Measurements from ENCODE around the gene ARVCF.

GRCh38 chr22:20062043-20062765 lies 45.6 kb upstream of the ARVCF start:
- TF ChIP-seq EZH2phosphoT487 (IDR thresholded peaks at IDR 0.05; ENCODE audit: unreplicated experiment), result no peak
- no peak for TF ChIP-seq EZH2 (IDR thresholded peaks at IDR 0.05; ENCODE audit: low read depth, unreplicated experiment)
- TF ChIP-seq, protein P1, sequence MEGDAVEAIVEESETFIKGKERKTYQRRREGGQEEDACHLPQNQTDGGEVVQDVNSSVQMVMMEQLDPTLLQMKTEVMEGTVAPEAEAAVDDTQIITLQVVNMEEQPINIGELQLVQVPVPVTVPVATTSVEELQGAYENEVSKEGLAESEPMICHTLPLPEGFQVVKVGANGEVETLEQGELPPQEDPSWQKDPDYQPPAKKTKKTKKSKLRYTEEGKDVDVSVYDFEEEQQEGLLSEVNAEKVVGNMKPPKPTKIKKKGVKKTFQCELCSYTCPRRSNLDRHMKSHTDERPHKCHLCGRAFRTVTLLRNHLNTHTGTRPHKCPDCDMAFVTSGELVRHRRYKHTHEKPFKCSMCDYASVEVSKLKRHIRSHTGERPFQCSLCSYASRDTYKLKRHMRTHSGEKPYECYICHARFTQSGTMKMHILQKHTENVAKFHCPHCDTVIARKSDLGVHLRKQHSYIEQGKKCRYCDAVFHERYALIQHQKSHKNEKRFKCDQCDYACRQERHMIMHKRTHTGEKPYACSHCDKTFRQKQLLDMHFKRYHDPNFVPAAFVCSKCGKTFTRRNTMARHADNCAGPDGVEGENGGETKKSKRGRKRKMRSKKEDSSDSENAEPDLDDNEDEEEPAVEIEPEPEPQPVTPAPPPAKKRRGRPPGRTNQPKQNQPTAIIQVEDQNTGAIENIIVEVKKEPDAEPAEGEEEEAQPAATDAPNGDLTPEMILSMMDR (conservative IDR thresholded peaks at IDR 0.05; ENCODE audit: low read depth in 2 of 2), result no peak
- TF ChIP-seq POLR2AphosphoS5 (IDR thresholded peaks at IDR 0.05; ENCODE audit: low read depth), result no peak
- no peak for TF ChIP-seq CREB1 (CRISPR knock-in tag; IDR thresholded peaks at IDR 0.05; ENCODE audit: low read depth)
- no peak for TF ChIP-seq STAT1 (IDR thresholded peaks at IDR 0.05; ENCODE audit: unreplicated experiment)
- TF ChIP-seq, protein P2, sequence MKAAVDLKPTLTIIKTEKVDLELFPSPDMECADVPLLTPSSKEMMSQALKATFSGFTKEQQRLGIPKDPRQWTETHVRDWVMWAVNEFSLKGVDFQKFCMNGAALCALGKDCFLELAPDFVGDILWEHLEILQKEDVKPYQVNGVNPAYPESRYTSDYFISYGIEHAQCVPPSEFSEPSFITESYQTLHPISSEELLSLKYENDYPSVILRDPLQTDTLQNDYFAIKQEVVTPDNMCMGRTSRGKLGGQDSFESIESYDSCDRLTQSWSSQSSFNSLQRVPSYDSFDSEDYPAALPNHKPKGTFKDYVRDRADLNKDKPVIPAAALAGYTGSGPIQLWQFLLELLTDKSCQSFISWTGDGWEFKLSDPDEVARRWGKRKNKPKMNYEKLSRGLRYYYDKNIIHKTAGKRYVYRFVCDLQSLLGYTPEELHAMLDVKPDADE (IDR thresholded peaks at IDR 0.05), result no peak
- no peak for TF ChIP-seq JUNB (IDR thresholded peaks at IDR 0.05; ENCODE audit: unreplicated experiment)
- TF ChIP-seq ZNF331 (CRISPR knock-in tag; IDR thresholded peaks at IDR 0.05; ENCODE audit: low read depth), result no peak
- TF ChIP-seq, protein P3, sequence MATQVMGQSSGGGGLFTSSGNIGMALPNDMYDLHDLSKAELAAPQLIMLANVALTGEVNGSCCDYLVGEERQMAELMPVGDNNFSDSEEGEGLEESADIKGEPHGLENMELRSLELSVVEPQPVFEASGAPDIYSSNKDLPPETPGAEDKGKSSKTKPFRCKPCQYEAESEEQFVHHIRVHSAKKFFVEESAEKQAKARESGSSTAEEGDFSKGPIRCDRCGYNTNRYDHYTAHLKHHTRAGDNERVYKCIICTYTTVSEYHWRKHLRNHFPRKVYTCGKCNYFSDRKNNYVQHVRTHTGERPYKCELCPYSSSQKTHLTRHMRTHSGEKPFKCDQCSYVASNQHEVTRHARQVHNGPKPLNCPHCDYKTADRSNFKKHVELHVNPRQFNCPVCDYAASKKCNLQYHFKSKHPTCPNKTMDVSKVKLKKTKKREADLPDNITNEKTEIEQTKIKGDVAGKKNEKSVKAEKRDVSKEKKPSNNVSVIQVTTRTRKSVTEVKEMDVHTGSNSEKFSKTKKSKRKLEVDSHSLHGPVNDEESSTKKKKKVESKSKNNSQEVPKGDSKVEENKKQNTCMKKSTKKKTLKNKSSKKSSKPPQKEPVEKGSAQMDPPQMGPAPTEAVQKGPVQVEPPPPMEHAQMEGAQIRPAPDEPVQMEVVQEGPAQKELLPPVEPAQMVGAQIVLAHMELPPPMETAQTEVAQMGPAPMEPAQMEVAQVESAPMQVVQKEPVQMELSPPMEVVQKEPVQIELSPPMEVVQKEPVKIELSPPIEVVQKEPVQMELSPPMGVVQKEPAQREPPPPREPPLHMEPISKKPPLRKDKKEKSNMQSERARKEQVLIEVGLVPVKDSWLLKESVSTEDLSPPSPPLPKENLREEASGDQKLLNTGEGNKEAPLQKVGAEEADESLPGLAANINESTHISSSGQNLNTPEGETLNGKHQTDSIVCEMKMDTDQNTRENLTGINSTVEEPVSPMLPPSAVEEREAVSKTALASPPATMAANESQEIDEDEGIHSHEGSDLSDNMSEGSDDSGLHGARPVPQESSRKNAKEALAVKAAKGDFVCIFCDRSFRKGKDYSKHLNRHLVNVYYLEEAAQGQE (IDR thresholded peaks at IDR 0.05; ENCODE audit: unreplicated experiment), result no peak
